ENCODE data around the gene NGFR. TPM values are rescaled to one million over a fixed set of nuclear protein-coding genes. Genes with fewer than 3 reads are reported as not detected.

NGFR gene
- total and polyA plus RNA-seq, 2 experiments from 2014 or later, result 16.5 to 27.0 TPM

DNA sequence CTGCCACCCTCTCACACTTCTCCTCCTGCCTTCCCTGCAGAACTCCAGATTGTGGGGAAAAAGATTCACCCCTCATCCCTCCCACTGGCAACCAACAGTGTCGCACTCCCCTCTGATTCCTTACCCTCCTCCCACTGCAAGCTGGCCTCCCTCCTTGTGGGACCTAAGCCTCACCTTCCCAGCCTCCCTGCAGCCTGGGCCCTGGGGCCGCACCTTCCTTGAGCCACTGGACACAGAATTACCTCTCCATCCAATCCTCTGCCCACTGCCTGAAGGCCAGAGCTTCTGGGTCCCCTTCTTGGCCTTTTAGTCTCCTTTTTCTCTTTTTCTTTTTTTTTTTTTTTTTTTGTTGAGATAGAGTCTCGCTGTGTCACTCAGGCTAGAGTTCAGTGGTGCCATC is 33.9 kb downstream of the NGFR start:
- Histone ChIP-seq H3K4me1 (ENCODE audit: low read depth) (no peaks in the 10 kb centered on the region), H3K27ac (no peak overlapping the region)
- no peak for DNase-seq (ENCODE audit: low read depth in 1 of 2, low spot score in 1 of 2)

DNA sequence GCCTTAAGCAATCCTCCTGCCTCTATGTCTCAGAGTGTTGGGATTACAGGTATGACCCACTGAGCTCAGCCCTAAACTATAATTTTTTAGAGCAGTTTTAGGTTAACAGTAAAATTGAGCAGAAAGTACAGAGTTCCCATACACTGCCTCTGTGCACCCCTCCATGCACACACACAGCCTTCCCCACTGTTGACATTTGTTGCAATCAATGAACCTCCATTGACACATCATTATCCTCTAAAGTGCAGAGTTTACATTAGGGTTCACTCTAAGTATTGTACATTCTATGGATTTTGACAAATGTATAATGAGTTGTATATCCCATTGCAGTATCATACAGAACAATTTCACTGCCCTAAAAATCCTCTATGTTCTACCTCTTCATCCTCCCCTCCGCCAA is 35.0 kb downstream of the NGFR start:
- Histone ChIP-seq H3K27me3 (no peaks in the 10 kb centered on the region), H3K36me3 (no peaks in the 10 kb centered on the region), H3K4me3 (no peak overlapping the region), H3K9me3 (ENCODE audit: low read depth) (no peaks in the 10 kb centered on the region), H3K4me1 (ENCODE audit: low read depth) (no peaks in the 10 kb centered on the region), H3K27ac (no peak overlapping the region)
- DNase-seq (ENCODE audit: low read depth in 1 of 2, low spot score in 1 of 2), result no peak
- TF ChIP-seq, protein P1, sequence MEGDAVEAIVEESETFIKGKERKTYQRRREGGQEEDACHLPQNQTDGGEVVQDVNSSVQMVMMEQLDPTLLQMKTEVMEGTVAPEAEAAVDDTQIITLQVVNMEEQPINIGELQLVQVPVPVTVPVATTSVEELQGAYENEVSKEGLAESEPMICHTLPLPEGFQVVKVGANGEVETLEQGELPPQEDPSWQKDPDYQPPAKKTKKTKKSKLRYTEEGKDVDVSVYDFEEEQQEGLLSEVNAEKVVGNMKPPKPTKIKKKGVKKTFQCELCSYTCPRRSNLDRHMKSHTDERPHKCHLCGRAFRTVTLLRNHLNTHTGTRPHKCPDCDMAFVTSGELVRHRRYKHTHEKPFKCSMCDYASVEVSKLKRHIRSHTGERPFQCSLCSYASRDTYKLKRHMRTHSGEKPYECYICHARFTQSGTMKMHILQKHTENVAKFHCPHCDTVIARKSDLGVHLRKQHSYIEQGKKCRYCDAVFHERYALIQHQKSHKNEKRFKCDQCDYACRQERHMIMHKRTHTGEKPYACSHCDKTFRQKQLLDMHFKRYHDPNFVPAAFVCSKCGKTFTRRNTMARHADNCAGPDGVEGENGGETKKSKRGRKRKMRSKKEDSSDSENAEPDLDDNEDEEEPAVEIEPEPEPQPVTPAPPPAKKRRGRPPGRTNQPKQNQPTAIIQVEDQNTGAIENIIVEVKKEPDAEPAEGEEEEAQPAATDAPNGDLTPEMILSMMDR (IDR thresholded peaks at IDR 0.05; ENCODE audit: low read depth, low read length), result no peak

More for the DNA sequence above, 33.9 kb downstream of the NGFR start:
- no peaks in the 10 kb centered on the region for H3K36me3 ChIP-seq
- H3K9me3 ChIP-seq (ENCODE audit: low read depth), result no peaks in the 10 kb centered on the region
- no peaks in the 10 kb centered on the region for H3K27me3 ChIP-seq
- TF ChIP-seq, protein P1 (IDR thresholded peaks at IDR 0.05; ENCODE audit: low read depth, low read length), result no peak
- H3K4me3 ChIP-seq, result no peak overlapping the region

DNA sequence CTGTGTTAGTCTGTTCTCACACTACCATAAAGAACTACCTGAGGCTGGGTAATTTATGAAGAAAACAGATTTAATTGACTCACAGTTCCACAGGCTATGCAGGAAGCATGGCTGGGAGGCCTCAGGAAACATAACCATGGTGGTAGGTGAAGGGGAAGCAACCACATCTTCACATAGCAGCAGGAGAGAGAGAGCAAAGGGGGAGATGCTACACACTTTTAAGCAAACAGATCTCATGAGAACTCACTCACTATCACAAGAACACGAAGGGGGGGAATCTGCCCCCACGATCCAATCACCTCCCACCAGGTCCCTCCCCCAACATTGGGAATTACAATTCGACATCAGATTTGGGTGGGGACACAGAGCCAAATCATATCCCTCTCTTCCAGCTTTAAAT is 48.8 kb downstream of the NGFR start:
- Histone ChIP-seq H3K36me3 (no peaks in the 10 kb centered on the region), H3K9me3 (ENCODE audit: low read depth) (no peaks in the 10 kb centered on the region), H3K27ac (no peak overlapping the region), H3K27me3 (no peaks in the 10 kb centered on the region), H3K4me1 (ENCODE audit: low read depth) (no peaks in the 10 kb centered on the region), H3K4me3 (no peak overlapping the region)
- no peak for DNase-seq (ENCODE audit: low read depth in 1 of 2, low spot score in 1 of 2)
- TF ChIP-seq, protein P1 (IDR thresholded peaks at IDR 0.05; ENCODE audit: low read depth, low read length), result no peak

DNA sequence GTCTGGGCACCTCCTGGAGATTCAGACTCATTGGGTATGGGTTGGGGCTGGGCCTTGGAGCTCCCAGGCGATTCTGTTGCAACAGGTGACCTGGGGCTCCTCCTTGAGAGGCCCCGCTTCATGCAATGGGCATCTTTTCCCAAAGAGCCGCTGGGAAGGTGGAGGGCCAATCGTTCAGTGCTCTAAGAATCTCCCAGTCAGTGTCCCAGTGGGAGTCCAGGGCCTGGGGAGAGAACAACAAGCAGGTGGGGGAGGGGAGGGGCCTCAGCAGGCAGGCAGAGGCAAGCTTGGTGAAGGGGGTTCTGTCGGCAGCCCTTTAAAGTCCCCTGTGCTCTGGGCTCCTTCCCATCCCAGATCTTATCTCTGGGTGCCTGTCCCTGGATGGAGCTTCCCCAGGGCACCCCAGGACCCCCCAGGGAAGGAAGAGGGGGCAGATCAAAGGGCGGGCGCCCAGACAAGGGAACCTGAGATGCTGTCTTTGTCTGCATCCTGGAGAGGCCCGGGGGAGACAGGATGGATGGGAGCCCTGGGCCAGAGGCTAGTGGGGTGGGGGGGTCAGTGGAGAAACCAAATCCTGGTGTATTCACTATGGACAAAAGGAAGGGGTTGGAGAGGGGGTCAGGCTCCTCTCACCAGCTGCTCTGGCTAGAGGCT is 50.0 kb downstream of the NGFR start:
- Histone ChIP-seq H3K4me1 (ENCODE audit: low read depth) (no peaks in the 10 kb centered on the region), H3K36me3 (no peaks in the 10 kb centered on the region), H3K4me3 (no peak overlapping the region), H3K27ac (no peak overlapping the region), H3K27me3 (no peaks in the 10 kb centered on the region), H3K9me3 (ENCODE audit: low read depth) (no peaks in the 10 kb centered on the region)
- no peak for DNase-seq (ENCODE audit: low read depth in 1 of 2, low spot score in 1 of 2)
- TF ChIP-seq, protein P1 (IDR thresholded peaks at IDR 0.05; ENCODE audit: low read depth, low read length), result no peak

DNA sequence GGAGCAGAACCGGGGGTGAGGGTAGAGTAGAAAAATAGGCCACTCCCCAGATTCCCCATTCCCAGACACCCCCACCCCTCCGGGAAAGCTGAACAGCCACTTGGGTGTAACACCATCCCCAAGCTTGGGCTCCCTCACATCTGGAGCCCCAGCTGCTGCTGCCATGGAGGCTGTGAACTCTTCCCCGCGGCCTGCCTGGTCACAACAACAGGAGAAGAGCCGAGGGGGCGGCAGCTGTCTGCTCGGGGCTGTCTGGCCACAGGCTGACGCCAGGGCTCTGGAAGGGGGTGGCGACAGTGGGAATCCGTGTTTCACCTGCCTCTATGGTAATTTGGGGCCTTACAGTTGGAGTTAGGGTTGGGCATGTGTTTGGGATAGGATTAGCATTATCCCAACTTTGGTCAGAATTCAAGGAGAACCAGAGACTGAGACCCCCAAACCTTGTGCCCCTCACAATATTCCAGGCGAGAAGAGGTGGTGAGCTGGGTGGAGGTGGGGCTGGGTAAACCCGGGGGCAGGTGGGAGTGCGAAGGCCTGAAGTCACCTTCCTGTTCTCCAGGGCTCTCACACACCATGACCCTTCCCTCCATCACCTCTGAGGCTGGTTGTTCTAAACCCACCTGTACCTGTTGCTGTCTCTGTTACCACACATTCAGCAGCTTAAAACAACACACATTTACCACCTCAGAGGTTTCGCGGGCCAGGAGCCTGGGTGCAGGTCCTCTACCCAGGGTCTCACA is 50.9 kb downstream of the NGFR start:
- Histone ChIP-seq H3K9me3 (ENCODE audit: low read depth) (no peaks in the 10 kb centered on the region), H3K4me1 (ENCODE audit: low read depth) (no peaks in the 10 kb centered on the region), H3K4me3 (no peak overlapping the region), H3K27ac (no peak overlapping the region), H3K27me3 (no peaks in the 10 kb centered on the region), H3K36me3 (no peaks in the 10 kb centered on the region)
- TF ChIP-seq, protein P1 (IDR thresholded peaks at IDR 0.05; ENCODE audit: low read depth, low read length), result no peak
- DNase-seq (ENCODE audit: low read depth in 1 of 2, low spot score in 1 of 2), result no peak
